ENCODE data around the gene ZNF598. TPM values are rescaled to one million over a fixed set of nuclear protein-coding genes. Genes with fewer than 3 reads are reported as not detected.

Gene ZNF598
- total and polyA plus RNA-seq, 2 of the 13 experiments (the other 11 are each of a cell fraction or from before 2014, with no cell fraction given): 13.5 to 14.2 TPM

- TF ChIP-seq, protein P1, sequence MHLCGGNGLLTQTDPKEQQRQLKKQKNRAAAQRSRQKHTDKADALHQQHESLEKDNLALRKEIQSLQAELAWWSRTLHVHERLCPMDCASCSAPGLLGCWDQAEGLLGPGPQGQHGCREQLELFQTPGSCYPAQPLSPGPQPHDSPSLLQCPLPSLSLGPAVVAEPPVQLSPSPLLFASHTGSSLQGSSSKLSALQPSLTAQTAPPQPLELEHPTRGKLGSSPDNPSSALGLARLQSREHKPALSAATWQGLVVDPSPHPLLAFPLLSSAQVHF (CRISPR knock-in tag; IDR thresholded peaks at IDR 0.05): no peak
- TF ChIP-seq RFX1 (IDR thresholded peaks at IDR 0.05) (no peak), ZNF10 (CRISPR knock-in tag; IDR thresholded peaks at IDR 0.05; ENCODE audit: borderline replicate concordance, low read depth) (no peak), FOXK1 (CRISPR knock-in tag; IDR thresholded peaks at IDR 0.05; ENCODE audit: borderline replicate concordance, low read depth) (peak; percentile 26; the same call in 1 of the 2 replicates), ZNF335 (CRISPR knock-in tag; IDR thresholded peaks at IDR 0.05) (no peak), PAXIP1 (CRISPR knock-in tag; conservative IDR thresholded peaks at IDR 0.05) (peak; percentile 29), IRF2 (CRISPR knock-in tag; IDR thresholded peaks at IDR 0.05) (0 out of 2 replicates have a peak, but pooled peaks have one; percentile 18), ZMYM4 (CRISPR knock-in tag; IDR thresholded peaks at IDR 0.05) (no peak; the same call in 1 of the 2 replicates), MTF2 (CRISPR knock-in tag; IDR thresholded peaks at IDR 0.05; ENCODE audit: borderline replicate concordance) (no peak), SRSF4 (IDR thresholded peaks at IDR 0.05; ENCODE audit: low read depth, low read length, poor library complexity, severe bottlenecking) (no peak), NRL (CRISPR knock-in tag; IDR thresholded peaks at IDR 0.05; ENCODE audit: borderline replicate concordance) (no peak), JUND (CRISPR knock-in tag; IDR thresholded peaks at IDR 0.05) (no peak), ZMYM2 (CRISPR knock-in tag; IDR thresholded peaks at IDR 0.05) (no peak; the same call in none of the 2 replicates), GTF3A (CRISPR knock-in tag; conservative IDR thresholded peaks at IDR 0.05) (no peak), ZNF44 (CRISPR knock-in tag; IDR thresholded peaks at IDR 0.05) (no peak), CHCHD3 (CRISPR knock-in tag; IDR thresholded peaks at IDR 0.05) (no peak), ZNF639 (CRISPR knock-in tag; conservative IDR thresholded peaks at IDR 0.05) (no peak), GATA4 (IDR thresholded peaks at IDR 0.05; ENCODE audit: borderline replicate concordance, low read depth) (no peak)
- TF ChIP-seq, protein P2, sequence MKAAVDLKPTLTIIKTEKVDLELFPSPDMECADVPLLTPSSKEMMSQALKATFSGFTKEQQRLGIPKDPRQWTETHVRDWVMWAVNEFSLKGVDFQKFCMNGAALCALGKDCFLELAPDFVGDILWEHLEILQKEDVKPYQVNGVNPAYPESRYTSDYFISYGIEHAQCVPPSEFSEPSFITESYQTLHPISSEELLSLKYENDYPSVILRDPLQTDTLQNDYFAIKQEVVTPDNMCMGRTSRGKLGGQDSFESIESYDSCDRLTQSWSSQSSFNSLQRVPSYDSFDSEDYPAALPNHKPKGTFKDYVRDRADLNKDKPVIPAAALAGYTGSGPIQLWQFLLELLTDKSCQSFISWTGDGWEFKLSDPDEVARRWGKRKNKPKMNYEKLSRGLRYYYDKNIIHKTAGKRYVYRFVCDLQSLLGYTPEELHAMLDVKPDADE (CRISPR knock-in tag; IDR thresholded peaks at IDR 0.05): no peak
- TF ChIP-seq, protein P3, sequence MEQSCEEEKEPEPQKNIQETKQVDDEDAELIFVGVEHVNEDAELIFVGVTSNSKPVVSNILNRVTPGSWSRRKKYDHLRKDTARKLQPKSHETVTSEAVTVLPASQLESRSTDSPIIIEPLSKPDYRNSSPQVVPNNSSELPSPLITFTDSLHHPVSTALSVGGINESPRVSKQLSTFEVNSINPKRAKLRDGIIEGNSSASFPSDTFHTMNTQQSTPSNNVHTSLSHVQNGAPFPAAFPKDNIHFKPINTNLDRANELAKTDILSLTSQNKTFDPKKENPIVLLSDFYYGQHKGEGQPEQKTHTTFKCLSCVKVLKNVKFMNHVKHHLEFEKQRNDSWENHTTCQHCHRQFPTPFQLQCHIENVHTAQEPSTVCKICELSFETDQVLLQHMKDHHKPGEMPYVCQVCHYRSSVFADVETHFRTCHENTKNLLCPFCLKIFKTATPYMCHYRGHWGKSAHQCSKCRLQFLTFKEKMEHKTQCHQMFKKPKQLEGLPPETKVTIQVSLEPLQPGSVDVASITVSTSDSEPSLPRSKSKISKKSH (CRISPR knock-in tag; IDR thresholded peaks at IDR 0.05; ENCODE audit: borderline replicate concordance): no peak
- TF ChIP-seq, protein P4, sequence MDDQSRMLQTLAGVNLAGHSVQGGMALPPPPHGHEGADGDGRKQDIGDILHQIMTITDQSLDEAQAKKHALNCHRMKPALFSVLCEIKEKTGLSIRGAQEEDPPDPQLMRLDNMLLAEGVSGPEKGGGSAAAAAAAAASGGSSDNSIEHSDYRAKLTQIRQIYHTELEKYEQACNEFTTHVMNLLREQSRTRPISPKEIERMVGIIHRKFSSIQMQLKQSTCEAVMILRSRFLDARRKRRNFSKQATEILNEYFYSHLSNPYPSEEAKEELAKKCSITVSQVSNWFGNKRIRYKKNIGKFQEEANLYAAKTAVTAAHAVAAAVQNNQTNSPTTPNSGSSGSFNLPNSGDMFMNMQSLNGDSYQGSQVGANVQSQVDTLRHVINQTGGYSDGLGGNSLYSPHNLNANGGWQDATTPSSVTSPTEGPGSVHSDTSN (CRISPR knock-in tag; IDR thresholded peaks at IDR 0.05; ENCODE audit: borderline replicate concordance): no peak
These were observed 6.8 kb upstream of the ZNF598 start (continued) for GRCh38 chr16:2016407-2016922.

Measured in HepG2 (cell line).